SU-DHL-6 (cell line): ENCODE data around the gene PLD5.

Experiments
- H2AFZ ChIP-seq: fragments of 200-600 bp; sonication (generic); 2 replicates; pipeline ENCODE4 v1.6.1; 2014; ENCODE audit warnings: low read depth, mild to moderate bottlenecking, moderate library complexity, mixed read lengths, antibody characterized with exemption, low read length; ENCODE audit not compliant: severe bottlenecking
- H3F3A ChIP-seq: fragments of 200-600 bp; shearing (Covaris generic); 2 replicates; pipeline ENCODE4 v1.6.0; 2016; ENCODE audit warnings: antibody characterized with exemption, mild to moderate bottlenecking; ENCODE audit not compliant: insufficient read depth
- H3K27ac ChIP-seq: fragments of 200-600 bp; sonication (generic); 2 replicates; pipeline ENCODE4 v1.5.1; 2016; ENCODE audit warnings: low read depth, mild to moderate bottlenecking, low read length, moderate library complexity, mixed read lengths
- H3K27me3 ChIP-seq: fragments of 200-600 bp; sonication (generic), shearing (Covaris generic); 2 replicates; pipeline ENCODE4 v1.6.0; 2014; ENCODE audit warnings: mild to moderate bottlenecking, low read length
- H3K36me3 ChIP-seq: fragments of 200-600 bp; sonication (generic); 2 replicates; pipeline ENCODE4 v1.6.1; 2014; ENCODE audit warnings: mild to moderate bottlenecking, low read length, mixed read lengths
- H3K4me2 ChIP-seq: fragments of 300-600, 200-600 bp; shearing (Covaris generic), sonication (generic); 2 replicates; pipeline ENCODE4 v1.6.0; 2014; ENCODE audit warnings: low read length, low read depth, mild to moderate bottlenecking; ENCODE audit not compliant: poor library complexity, severe bottlenecking
- H3K4me3 ChIP-seq: fragments of 200-600 bp; sonication (generic); 2 replicates; pipeline ENCODE4 v1.5.1; 2014; ENCODE audit warnings: antibody characterized with exemption, low read length, mild to moderate bottlenecking, mixed read lengths; ENCODE audit not compliant: insufficient read depth, poor library complexity, severe bottlenecking
- H3K79me2 ChIP-seq: fragments of 200-600 bp; sonication (generic); 2 replicates; pipeline ENCODE4 v1.6.1; 2014; ENCODE audit warnings: mild to moderate bottlenecking, low read length, moderate library complexity; ENCODE audit not compliant: insufficient read depth
- H3K9ac ChIP-seq: fragments of 200-600 bp; sonication (generic); 2 replicates; pipeline ENCODE4 v1.7.0; 2014; ENCODE audit warnings: mild to moderate bottlenecking, low read length
- H3K9me2 ChIP-seq: fragments of 200-600 bp; sonication (generic); replicated peaks from 2 replicates; pipeline ENCODE4 v1.6.1; 2014; ENCODE audit warnings: low read length; ENCODE audit not compliant: insufficient read depth
- H3K9me3 ChIP-seq: fragments of 200-600 bp; sonication (generic); 2 replicates; pipeline ENCODE4 v1.6.1; 2014; ENCODE audit warnings: low read length, mixed read lengths; ENCODE audit not compliant: insufficient read depth
- H4K20me1 ChIP-seq: fragments of 200-600 bp; sonication (generic); 2 replicates; pipeline ENCODE4 v1.6.1; 2014; ENCODE audit warnings: low read depth, mild to moderate bottlenecking, antibody characterized with exemption, low read length, moderate library complexity, mixed read lengths
- EZH2phosphoT487 ChIP-seq: fragments of 200-600 bp; sonication (generic), shearing (Covaris generic); conservative IDR thresholded peaks from 2 replicates; pipeline ENCODE4 v1.6.1; 2018; ENCODE audit warnings: mild to moderate bottlenecking, antibody characterized with exemption, low read length, moderate library complexity, mixed read lengths
- TF ChIP-seq, protein P1 (sequence below): fragments of 200-600 bp; sonication (generic); IDR thresholded peaks from one replicate; pipeline ENCODE4 v1.5.1; 2017; ENCODE audit warnings: antibody characterized with exemption, mild to moderate bottlenecking, low read length, moderate library complexity; ENCODE audit not compliant: insufficient read depth, poor library complexity, severe bottlenecking

PLD5 gene

DNA sequence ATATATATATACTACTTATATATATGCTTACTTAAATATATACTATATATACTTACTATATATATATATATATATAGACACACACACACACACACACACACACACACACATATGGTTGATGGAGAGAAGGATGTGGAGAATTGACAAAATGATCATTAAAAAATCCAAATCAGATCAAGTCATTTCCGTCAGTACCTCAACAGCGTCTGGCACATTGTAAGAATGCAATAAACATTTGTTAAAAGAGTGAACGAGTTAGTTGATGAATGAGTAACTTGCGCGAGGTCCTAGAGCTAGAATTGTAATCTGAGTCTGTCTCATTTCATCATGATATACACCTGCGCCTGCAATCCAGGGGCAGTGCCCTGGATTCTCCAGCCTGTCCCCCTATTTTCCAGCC, 282.6 kb downstream of the PLD5 start:
- no peaks in the 10 kb centered on the region for H3K27me3 ChIP-seq
- no peak overlapping the region for H2AFZ ChIP-seq
- H3K36me3 ChIP-seq: no peaks in the 10 kb centered on the region
- TF ChIP-seq EZH2phosphoT487: no peak
- TF ChIP-seq, protein P1, sequence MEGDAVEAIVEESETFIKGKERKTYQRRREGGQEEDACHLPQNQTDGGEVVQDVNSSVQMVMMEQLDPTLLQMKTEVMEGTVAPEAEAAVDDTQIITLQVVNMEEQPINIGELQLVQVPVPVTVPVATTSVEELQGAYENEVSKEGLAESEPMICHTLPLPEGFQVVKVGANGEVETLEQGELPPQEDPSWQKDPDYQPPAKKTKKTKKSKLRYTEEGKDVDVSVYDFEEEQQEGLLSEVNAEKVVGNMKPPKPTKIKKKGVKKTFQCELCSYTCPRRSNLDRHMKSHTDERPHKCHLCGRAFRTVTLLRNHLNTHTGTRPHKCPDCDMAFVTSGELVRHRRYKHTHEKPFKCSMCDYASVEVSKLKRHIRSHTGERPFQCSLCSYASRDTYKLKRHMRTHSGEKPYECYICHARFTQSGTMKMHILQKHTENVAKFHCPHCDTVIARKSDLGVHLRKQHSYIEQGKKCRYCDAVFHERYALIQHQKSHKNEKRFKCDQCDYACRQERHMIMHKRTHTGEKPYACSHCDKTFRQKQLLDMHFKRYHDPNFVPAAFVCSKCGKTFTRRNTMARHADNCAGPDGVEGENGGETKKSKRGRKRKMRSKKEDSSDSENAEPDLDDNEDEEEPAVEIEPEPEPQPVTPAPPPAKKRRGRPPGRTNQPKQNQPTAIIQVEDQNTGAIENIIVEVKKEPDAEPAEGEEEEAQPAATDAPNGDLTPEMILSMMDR: no peak
- H3F3A ChIP-seq: no peaks in the 10 kb centered on the region
- H3K9ac ChIP-seq: no peak overlapping the region
- no peaks in the 10 kb centered on the region for H4K20me1 ChIP-seq
- no peak overlapping the region for H3K27ac ChIP-seq
- no peaks in the 10 kb centered on the region for H3K79me2 ChIP-seq
- no peak overlapping the region for H3K4me2 ChIP-seq
- H3K4me3 ChIP-seq: no peak overlapping the region
- no peaks in the 10 kb centered on the region for H3K9me2 ChIP-seq
- no peaks in the 10 kb centered on the region for H3K9me3 ChIP-seq

DNA sequence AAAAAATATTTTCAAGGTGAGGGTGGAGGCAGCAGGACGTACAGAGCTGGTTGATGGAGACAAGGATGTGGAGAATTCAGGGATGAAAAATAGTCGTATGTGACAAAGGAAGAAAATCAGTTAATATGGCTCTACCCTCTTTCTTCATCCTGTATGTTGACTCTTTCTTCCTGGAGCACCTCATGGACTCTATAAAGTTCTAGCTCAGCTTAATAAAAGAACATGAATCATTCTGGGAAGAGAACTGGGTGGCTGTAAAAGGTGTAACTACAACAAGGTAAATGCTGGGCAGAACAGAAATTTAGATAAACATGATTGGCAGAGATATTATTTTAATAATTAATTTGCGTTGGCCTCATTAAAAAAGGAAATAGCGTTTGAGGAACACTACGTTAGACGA, 283.8 kb downstream of the PLD5 start:
- Histone ChIP-seq H4K20me1 (no peaks in the 10 kb centered on the region), H3K36me3 (no peaks in the 10 kb centered on the region), H3K4me2 (no peak overlapping the region), H3K4me3 (no peak overlapping the region), H2AFZ (no peak overlapping the region), H3K27me3 (no peaks in the 10 kb centered on the region), H3K79me2 (no peaks in the 10 kb centered on the region), H3F3A (no peaks in the 10 kb centered on the region), H3K9me2 (no peaks in the 10 kb centered on the region), H3K27ac (no peak overlapping the region), H3K9me3 (no peaks in the 10 kb centered on the region), H3K9ac (no peak overlapping the region)
- no peak for TF ChIP-seq EZH2phosphoT487
- TF ChIP-seq, protein P1: no peak

DNA sequence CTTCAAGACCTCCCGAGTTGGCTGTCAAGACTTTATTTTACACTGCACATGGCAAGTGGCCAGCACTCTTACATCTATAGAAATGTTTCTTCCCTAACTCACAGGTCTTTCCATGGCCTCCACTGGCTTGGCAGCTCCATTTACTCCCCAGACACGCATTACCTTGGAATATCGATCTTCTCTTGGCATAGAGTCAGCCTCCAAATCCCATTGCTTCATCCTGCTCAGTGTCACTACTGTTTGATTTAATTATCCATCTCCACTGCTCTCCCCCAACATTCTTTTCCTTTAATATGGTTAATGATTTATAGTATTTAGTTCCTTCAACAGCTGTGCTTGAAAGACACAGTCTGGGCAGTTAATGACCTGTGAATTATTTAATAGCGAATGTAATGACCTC, 284.4 kb downstream of the PLD5 start:
- no peak overlapping the region for H2AFZ ChIP-seq
- H3K79me2 ChIP-seq: no peaks in the 10 kb centered on the region
- no peaks in the 10 kb centered on the region for H3F3A ChIP-seq
- no peaks in the 10 kb centered on the region for H4K20me1 ChIP-seq
- no peaks in the 10 kb centered on the region for H3K27me3 ChIP-seq
- H3K27ac ChIP-seq: no peak overlapping the region
- TF ChIP-seq EZH2phosphoT487: no peak
- TF ChIP-seq, protein P1: no peak
- no peak overlapping the region for H3K9ac ChIP-seq
- H3K4me2 ChIP-seq: no peak overlapping the region
- no peak overlapping the region for H3K4me3 ChIP-seq
- H3K36me3 ChIP-seq: no peaks in the 10 kb centered on the region
- no peaks in the 10 kb centered on the region for H3K9me2 ChIP-seq
- H3K9me3 ChIP-seq: no peaks in the 10 kb centered on the region

DNA sequence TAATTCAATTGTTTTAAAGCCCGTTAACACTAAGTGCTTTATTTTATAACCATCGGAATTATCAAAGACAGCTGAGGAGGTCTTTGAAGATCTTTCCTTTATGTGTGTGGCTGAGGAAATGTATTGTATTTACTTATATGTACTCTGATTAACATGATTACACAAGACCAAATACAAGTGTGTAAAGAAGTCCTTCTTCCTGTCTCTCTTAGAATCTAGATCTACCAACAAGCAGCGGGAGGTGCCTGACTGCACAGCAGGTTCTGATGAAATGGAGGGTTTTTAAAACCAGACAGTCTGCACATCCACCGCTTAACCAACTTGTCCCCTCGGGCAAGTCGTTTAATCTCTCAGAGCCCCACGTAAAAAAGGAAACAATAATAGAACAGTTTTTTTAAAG, 285.1 kb downstream of the PLD5 start:
- TF ChIP-seq, protein P1: no peak
- TF ChIP-seq EZH2phosphoT487: no peak
- Histone ChIP-seq H3K4me2 (no peak overlapping the region), H3K9me3 (no peaks in the 10 kb centered on the region), H3K79me2 (no peaks in the 10 kb centered on the region), H3F3A (no peaks in the 10 kb centered on the region), H3K9ac (no peak overlapping the region), H2AFZ (no peak overlapping the region), H3K27me3 (no peaks in the 10 kb centered on the region), H3K36me3 (no peaks in the 10 kb centered on the region), H3K9me2 (no peaks in the 10 kb centered on the region), H4K20me1 (no peaks in the 10 kb centered on the region), H3K4me3 (no peak overlapping the region), H3K27ac (no peak overlapping the region)
